Activated T-cell treated with anti-CD3 and anti-CD28 coated beads, Interleukin-2, amount 50 U/mL, for 4 hours (primary cell): Measurements from ENCODE around the gene EXOC3L1. TPM values are rescaled to one million over a fixed set of nuclear protein-coding genes. Genes with fewer than 3 reads are reported as not detected.
A peak's percentile ranks its signal among the peaks of the same experiment; 100 is the strongest.

Source experiments
- ATAC-seq, 2 donors: fragments of 200-7000 bp; cut with Tn5 transposase; one replicate each; pipeline ENCODE4 v1.10.0; 2021
- DNase-seq: peaks from one replicate; pipeline ENCODE4 v3.0.0-alpha.2; 2020
- H3K27me3 Mint-ChIP-seq: one replicate; pipeline ENCODE4 v1.8.0; 2021; ENCODE audit warnings: low read depth, mixed read lengths
- H3K36me3 Mint-ChIP-seq: one replicate; pipeline ENCODE4 v1.8.0; 2022; ENCODE audit warnings: mixed read lengths; ENCODE audit not compliant: insufficient read depth
- H3K4me1 Mint-ChIP-seq: one replicate; pipeline ENCODE4 v1.8.0; 2021; ENCODE audit warnings: low read depth, mixed read lengths
- H3K4me3 Mint-ChIP-seq: one replicate; pipeline ENCODE4 v1.8.0; 2021; ENCODE audit warnings: mild to moderate bottlenecking, moderate library complexity, mixed read lengths
- H3K9me3 Mint-ChIP-seq: one replicate; pipeline ENCODE4 v1.8.0; 2021; ENCODE audit warnings: mixed read lengths
- total RNA-seq, 3 donors: library from RNA; stranded (reverse); gene quantifications; one replicate each; pipeline ENCODE4 v1.2.1, GENCODE V29; 2021

The EXOC3L1 gene
- total RNA-seq, 3 donors from 2014 or later, result not detected

DNA sequence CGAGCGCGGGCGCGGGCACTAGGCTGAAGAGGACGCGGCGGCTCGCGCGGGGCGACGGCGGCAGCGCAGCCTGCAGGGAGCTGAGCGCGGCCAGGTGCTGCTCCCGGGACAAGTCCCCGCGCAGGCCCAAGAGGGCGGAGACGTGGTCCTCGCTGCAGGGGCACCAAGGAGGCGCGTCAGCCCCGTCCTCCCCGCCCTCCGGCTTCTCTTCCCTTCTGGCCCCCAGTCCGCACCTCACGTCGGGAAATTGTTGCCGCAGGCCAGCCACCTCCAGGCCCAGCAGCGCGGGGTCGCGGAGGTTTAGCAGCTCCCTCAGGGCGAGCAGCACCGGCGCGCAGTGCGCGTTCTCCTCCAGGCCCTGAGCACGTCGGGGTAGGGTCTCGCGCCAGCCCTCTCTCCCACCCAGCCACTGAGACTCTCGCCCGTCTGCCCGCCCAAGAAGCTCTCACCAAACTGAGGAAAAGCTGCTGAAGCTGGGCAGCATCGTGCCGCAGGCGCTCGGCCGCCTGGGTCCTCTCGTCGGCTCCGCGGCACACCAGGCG, 5.4 kb downstream of the EXOC3L1 start:
- no peaks in the 10 kb centered on the region for H3K9me3 Mint-ChIP-seq
- H3K27me3 Mint-ChIP-seq, result peaks cover 4% of the 10 kb centered on the region
- DNase-seq (no peak), ATAC-seq (peak; percentile 3 to 15)
- H3K36me3 Mint-ChIP-seq, result no peaks in the 10 kb centered on the region
- peaks cover 12% of the 10 kb centered on the region for H3K4me1 Mint-ChIP-seq
- H3K4me3 Mint-ChIP-seq, result peak overlapping the region; percentile 83

DNA sequence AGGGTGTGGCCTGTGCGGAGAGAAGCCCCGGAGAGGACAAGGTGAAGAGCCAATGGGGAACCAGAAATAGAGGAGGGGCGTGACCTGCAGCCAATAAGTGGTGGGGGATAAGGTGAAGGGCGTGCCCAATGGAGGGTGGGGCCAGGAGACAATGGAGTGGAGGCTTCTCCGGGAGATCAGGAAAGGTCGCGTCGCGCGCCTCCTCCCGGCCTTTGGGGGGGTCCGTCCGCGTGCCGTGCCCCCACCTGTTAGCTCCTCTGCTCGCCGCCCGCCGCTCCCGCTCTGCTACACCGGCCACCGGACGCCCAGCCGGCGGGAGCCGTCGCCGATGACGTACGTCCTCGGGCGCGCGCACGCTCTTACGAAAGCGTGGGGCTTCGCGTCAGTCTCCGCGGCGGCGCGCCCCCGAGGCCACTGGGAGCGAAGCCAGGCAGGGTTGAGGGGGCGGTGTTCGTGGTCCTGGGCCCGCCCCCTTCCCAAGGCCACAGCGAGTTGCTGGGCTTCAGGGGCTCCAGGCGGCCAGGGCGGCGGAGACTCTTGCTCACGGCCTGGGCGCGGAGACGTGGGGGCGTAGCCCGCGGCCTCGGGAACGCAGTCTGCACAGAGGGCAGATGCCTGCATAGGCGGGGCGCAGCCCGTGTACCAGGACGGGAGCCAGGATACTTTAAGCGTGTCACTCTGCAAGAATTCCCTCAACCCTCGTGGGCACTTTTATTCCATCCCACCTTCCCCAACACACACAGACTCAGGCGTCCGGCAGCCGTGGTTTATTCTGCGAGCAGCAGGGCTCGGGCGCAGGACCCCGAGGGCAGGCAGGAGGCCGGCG, 6.1 kb downstream of the EXOC3L1 start, which contains the start of gene MATCAP1:
Gene MATCAP1, minus strand, starts transcription at position 337 of the 826 bp plus-strand sequence. CDS start 3,353 bp downstream, outside the sequence.
- Mint-ChIP-seq H3K27me3 (peaks cover 5% of the 10 kb centered on the region), H3K36me3 (no peaks in the 10 kb centered on the region), H3K4me1 (peaks cover 12% of the 10 kb centered on the region), H3K9me3 (no peaks in the 10 kb centered on the region), H3K4me3 (peak within 1 kb of the TSS; percentile 83)
- ATAC-seq, result peak; percentile 95 to 96
- DNase-seq, result peak; percentile 88

- Mint-ChIP-seq H3K4me1 (peaks cover 15% of the 10 kb centered on the region), H3K9me3 (no peaks in the 10 kb centered on the region), H3K4me3 (no peak overlapping the region), H3K36me3 (no peaks in the 10 kb centered on the region), H3K27me3 (peaks cover 7% of the 10 kb centered on the region)
- DNase-seq (no peak), ATAC-seq (no peak)
These were observed 6.7 kb downstream of the EXOC3L1 start for GRCh38 chr16:67183284-67183626.

DNA sequence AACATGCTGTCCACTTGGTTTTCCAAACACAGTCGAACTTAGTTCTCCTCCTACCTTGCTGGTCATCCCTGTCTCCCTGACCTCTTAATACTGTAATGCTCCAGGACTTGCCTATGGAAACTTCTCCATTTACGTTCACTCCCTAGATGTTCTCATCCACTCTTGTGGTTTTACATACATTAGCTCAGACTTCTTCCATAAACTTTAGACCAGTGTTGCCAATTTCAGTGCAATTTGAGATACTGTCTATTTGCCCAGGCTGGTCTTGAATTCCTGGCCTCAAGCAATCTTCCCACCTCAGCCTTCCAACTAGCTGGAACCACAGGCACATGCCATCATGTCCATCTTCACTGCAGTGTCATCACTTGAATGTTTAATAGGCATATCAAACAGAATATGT, 7.6 kb downstream of the EXOC3L1 start:
- H3K27me3 Mint-ChIP-seq, result peaks cover 5% of the 10 kb centered on the region
- DNase-seq, result no peak
- peaks cover 19% of the 10 kb centered on the region for H3K4me1 Mint-ChIP-seq
- no peaks in the 10 kb centered on the region for H3K36me3 Mint-ChIP-seq
- ATAC-seq, result no peak
- H3K4me3 Mint-ChIP-seq, result no peak overlapping the region
- H3K9me3 Mint-ChIP-seq, result no peaks in the 10 kb centered on the region

DNA sequence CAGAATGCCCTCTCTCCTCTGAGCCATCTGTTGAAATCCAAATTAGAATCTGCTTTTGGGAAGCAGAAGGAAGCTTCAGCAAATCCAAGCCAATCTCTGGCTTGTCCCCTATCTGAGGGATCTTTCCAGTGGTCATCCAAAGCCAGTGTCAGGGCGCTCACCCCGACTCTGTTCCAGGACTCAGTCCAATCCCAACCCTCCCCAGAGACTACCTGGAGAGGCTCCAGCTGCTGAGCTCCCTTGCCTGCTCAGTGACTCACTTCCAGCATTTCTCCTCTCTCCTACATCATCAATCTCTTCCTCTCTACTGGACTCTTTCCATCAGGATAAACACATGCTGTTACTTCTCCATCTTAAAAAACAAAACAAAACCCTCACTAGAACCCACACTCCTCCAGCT, 8.6 kb downstream of the EXOC3L1 start:
- peaks cover 5% of the 10 kb centered on the region for H3K27me3 Mint-ChIP-seq
- no peaks in the 10 kb centered on the region for H3K9me3 Mint-ChIP-seq
- no peak for DNase-seq
- ATAC-seq, result no peak
- H3K4me3 Mint-ChIP-seq, result no peak overlapping the region
- H3K36me3 Mint-ChIP-seq, result no peaks in the 10 kb centered on the region
- peaks cover 19% of the 10 kb centered on the region for H3K4me1 Mint-ChIP-seq

DNA sequence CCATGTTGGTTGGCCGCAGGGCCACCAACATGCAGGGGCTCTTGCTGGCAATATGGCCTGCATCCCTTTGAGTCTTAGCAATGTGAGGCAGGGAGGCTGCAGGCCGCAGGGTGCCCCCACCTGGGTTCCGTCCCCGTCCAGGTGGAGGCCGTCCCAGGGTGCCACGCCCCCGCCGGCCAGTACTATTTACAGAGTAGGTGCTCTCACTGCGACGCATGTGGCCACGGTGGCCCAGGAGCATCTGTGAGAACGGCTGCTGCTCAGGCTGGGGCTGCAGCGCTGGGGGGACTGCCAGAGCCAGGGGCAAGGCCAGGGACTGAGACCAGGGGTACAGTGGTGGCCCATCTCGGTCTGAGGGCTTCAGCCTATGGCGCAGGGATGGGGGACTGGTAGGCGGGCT, 9.8 kb downstream of the EXOC3L1 start:
- Mint-ChIP-seq H3K4me3 (no peak overlapping the region), H3K9me3 (no peaks in the 10 kb centered on the region), H3K27me3 (peaks cover 5% of the 10 kb centered on the region), H3K4me1 (peaks cover 12% of the 10 kb centered on the region), H3K36me3 (no peaks in the 10 kb centered on the region)
- ATAC-seq, result no peak
- DNase-seq, result no peak

DNA sequence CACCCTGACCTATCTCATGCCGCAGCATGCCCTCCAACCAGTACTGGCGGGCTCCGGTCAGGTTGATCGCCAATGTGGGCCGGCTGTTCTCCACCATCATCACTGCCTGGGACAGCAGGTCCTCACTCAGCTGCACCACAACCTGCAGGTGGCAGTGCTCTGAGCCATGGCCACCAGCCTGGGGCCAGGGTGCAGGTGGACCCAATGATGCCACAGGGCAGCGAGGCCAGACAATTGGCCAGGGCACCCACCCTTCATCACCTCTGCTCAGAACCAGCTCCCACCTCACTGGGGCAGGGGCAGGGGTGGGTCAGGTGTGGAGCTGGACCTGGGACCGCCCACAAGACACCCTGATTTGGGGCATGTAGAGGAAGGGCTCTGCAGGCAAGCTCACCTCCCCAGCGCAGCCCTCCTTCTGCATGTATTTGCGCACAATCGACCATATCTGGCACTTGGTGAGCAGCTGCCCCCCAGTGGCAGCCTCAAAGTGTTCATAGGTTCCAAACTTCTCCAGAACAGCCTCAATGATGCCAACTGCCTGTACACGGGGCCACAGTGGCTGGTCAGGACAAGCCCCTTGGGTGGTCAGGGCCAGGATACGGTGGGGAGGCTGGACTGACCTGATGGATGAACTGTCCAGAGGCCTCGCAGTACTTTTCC, 10.4 kb downstream of the EXOC3L1 start:
- Mint-ChIP-seq H3K27me3 (peaks cover 6% of the 10 kb centered on the region), H3K4me3 (no peak overlapping the region), H3K4me1 (peaks cover 7% of the 10 kb centered on the region), H3K36me3 (no peaks in the 10 kb centered on the region), H3K9me3 (no peaks in the 10 kb centered on the region)
- ATAC-seq (no peak), DNase-seq (no peak)

GRCh38 chr16:67177743-67178699, 11.9 kb downstream of the EXOC3L1 start:
- DNase-seq (peak; percentile 40), ATAC-seq (peak; percentile 53 to 63)
- peak overlapping the region; percentile 58 for H3K4me3 Mint-ChIP-seq
- H3K4me1 Mint-ChIP-seq, result peaks cover 19% of the 10 kb centered on the region
- peaks cover 16% of the 10 kb centered on the region for H3K27me3 Mint-ChIP-seq
- H3K36me3 Mint-ChIP-seq, result no peaks in the 10 kb centered on the region
- H3K9me3 Mint-ChIP-seq, result no peaks in the 10 kb centered on the region

DNA sequence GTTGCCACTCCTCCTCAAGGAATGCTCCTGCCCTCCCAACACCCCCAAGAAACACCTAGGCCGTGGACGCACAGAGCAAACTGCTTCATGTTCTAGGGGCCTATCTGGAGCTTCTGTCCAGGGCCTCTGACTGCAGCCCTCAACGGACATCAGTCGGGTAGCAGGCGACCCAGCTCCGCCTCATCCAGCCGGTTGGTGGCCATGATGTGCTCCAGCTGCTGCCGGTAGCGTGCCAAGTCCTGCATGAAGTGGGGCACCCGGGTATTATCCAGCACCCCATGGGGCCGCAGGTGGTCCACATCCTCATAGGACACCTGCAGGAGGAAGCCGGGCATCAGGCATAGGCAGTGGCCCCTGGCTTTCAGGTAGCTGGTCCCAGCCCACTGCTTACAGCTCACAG, 13.3 kb downstream of the EXOC3L1 start:
- H3K4me3 Mint-ChIP-seq, result peak overlapping the region; percentile 38
- H3K4me1 Mint-ChIP-seq, result peaks cover 20% of the 10 kb centered on the region
- H3K9me3 Mint-ChIP-seq, result no peaks in the 10 kb centered on the region
- DNase-seq, result no peak
- no peak for ATAC-seq
- H3K36me3 Mint-ChIP-seq, result no peaks in the 10 kb centered on the region
- H3K27me3 Mint-ChIP-seq, result peaks cover 22% of the 10 kb centered on the region

- Mint-ChIP-seq H3K36me3 (no peaks in the 10 kb centered on the region), H3K4me1 (peaks cover 30% of the 10 kb centered on the region), H3K27me3 (peaks cover 38% of the 10 kb centered on the region), H3K4me3 (no peak overlapping the region), H3K9me3 (no peaks in the 10 kb centered on the region)
- no peak for DNase-seq
- ATAC-seq, result peak in 1 of 2 donors; percentile 1
These were observed 15.2 kb downstream of the EXOC3L1 start for GRCh38 chr16:67174706-67175231.

DNA sequence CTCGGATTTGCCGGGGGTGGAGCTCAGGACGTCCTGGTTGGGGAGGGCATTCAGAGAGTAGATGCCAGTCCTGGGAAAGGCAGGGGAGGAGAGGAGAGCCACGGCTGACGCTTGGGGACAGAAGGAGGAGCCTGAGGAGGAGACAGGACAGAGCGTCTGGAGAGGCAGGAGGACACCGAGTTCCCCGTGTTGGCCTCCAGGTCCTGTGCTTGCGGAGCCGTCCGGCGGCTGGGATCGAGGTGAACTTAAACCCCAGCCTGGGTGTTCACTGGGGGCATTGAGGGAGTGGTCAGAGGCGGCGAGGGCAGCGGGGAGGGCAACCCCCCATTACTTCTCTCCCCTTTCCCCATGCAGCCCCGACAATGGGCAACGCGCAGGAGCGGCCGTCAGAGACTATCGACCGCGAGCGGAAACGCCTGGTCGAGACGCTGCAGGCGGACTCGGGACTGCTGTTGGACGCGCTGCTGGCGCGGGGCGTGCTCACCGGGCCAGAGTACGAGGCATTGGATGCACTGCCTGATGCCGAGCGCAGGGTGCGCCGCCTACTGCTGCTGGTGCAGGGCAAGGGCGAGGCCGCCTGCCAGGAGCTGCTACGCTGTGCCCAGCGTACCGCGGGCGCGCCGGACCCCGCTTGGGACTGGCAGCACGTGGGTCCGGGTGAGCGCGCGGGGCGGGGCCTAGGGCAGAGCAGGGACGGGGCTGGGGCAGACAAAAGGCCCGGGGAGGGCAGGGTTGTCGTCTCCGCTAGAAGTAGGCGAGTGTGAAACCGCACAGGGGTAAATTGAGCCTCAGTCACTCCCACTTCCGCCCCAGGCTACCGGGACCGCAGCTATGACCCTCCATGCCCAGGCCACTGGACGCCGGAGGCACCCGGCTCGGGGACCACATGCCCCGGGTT, 15.9 kb downstream of the EXOC3L1 start:
- H3K27me3 Mint-ChIP-seq, result peaks cover 43% of the 10 kb centered on the region

DNA sequence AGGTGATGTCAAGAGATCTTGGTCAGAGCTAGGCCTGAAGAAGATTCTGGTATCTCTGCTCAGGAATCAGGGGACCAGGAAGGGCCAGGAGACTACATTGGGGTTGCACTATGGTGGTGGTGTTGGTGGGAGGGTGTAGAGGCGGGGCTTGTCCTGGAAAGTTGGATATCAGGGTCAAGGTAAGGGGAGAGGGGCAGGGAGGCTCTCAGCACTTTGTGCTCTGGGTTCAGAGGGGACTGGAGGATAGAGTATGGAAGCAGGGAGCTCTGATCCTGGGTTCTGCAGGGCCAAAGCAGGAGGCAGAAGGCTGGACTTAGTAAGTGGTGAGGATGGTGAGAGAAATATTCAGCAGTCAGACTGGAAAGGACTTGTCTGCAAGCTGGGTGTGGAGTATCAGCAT, 16.6 kb downstream of the EXOC3L1 start:
- H3K27me3 Mint-ChIP-seq, result peaks cover 47% of the 10 kb centered on the region

More for the DNA sequence above, 15.9 kb downstream of the EXOC3L1 start:
- Mint-ChIP-seq H3K9me3 (no peaks in the 10 kb centered on the region), H3K36me3 (no peaks in the 10 kb centered on the region), H3K4me1 (peaks cover 33% of the 10 kb centered on the region), H3K4me3 (peak overlapping the region; percentile 78)
- ATAC-seq (peak; percentile 82 to 85), DNase-seq (peak; percentile 50)

More for the DNA sequence above, 16.6 kb downstream of the EXOC3L1 start:
- H3K4me1 Mint-ChIP-seq, result peaks cover 32% of the 10 kb centered on the region
- no peaks in the 10 kb centered on the region for H3K9me3 Mint-ChIP-seq
- ATAC-seq, result no peak
- H3K36me3 Mint-ChIP-seq, result no peaks in the 10 kb centered on the region
- no peak for DNase-seq
- peak overlapping the region; percentile 78 for H3K4me3 Mint-ChIP-seq
